Endothelial cell of umbilical vein (primary cell): ENCODE data around the gene WIF1. TPM values are rescaled to one million over a fixed set of nuclear protein-coding genes. Genes with fewer than 3 reads are reported as not detected.

Experiments
- BruUV-seq: library from RNA; stranded (reverse); fragments of 400-500 nt; replicated peaks from 2 replicates; lab custom pipeline; 2021; lab: Mats Ljungman, UMichigan
- CTCF ChIA-PET: fragments of 300-600, 350-600 bp; sonication (Branson Sonifier 250); formaldehyde crosslinking; loops from one replicate; lab custom pipeline; 2021; ENCODE audit warnings: antibody characterized with exemption, inconsistent platforms; lab: Charles Lee
- POLR2A ChIA-PET: fragments of 300-600, 350-600 bp; sonication (Branson Sonifier 250); formaldehyde crosslinking; loops from one replicate; lab custom pipeline; 2021; ENCODE audit warnings: antibody characterized with exemption, inconsistent platforms; lab: Charles Lee
- DNase-seq: peaks from one replicate; pipeline ENCODE4 v3.0.0-alpha.2; 2011; ENCODE audit warnings: low read depth, low spot score
- FAIRE-seq: peaks from 2 replicates; lab custom pipeline; 2011; peaks lifted over from hg19 to GRCh38; lab: Jason Lieb, UNC
- H2AFZ ChIP-seq: 2 replicates; pipeline ENCODE4 v1.6.0; 2012; ENCODE audit warnings: low read depth, low read length, control low read depth, inconsistent platforms
- H3K27ac ChIP-seq: 2 replicates; pipeline ENCODE4 v1.5.1; 2011; ENCODE audit warnings: low read depth, mild to moderate bottlenecking, control low read depth, low read length, moderate library complexity; ENCODE audit not compliant: insufficient read depth
- H3K27me3 ChIP-seq, 2 experiments: 2 replicates each; pipeline versions ENCODE4 v1.6.0 to v1.6.1; 2011; ENCODE audit warnings: low read length in 2 of 2, mixed read lengths in 1 of 2; ENCODE audit not compliant: control insufficient read depth in 2 of 2, insufficient read depth in 2 of 2
- H3K36me3 ChIP-seq, 2 experiments: 2 replicates in 1 of 2; 3 replicates in 1 of 2; pipeline ENCODE4 v1.5.1; 2011; ENCODE audit warnings: low read length in 2 of 2, mild to moderate bottlenecking in 1 of 2, moderate library complexity in 1 of 2; ENCODE audit not compliant: control insufficient read depth in 2 of 2, insufficient read depth in 2 of 2; ENCODE audit errors: extremely low read depth in 1 of 2
- H3K4me1 ChIP-seq: 3 replicates; pipeline ENCODE4 v1.5.1; 2011; ENCODE audit warnings: mild to moderate bottlenecking, low read length; ENCODE audit not compliant: control insufficient read depth, insufficient read depth; ENCODE audit errors: extremely low read depth
- H3K4me2 ChIP-seq: 2 replicates; pipeline ENCODE4 v1.6.1; 2011; ENCODE audit warnings: low read length, control low read depth, mixed read lengths; ENCODE audit not compliant: insufficient read depth
- H3K4me3 ChIP-seq, 3 experiments: fragments of 200-600 bp in 1 of 3; sonication (generic), shearing (Covaris generic) in 1 of 3; replicated peaks in 1 of 3; 2 replicates each; pipeline ENCODE4 v1.5.1; 2011 to 2016; ENCODE audit warnings: control low read depth in 3 of 3, low read length in 3 of 3, mild to moderate bottlenecking in 2 of 3, inconsistent platforms in 1 of 3, low read depth in 1 of 3, moderate library complexity in 1 of 3; ENCODE audit not compliant: insufficient read depth in 1 of 3
- H3K79me2 ChIP-seq: 2 replicates; pipeline ENCODE4 v1.6.0; 2012; ENCODE audit warnings: low read length, inconsistent platforms; ENCODE audit not compliant: control insufficient read depth, insufficient read depth
- H3K9ac ChIP-seq: replicated peaks from 2 replicates; pipeline ENCODE3; 2011; ENCODE audit warnings: low read length, control low read depth; ENCODE audit not compliant: insufficient read depth; ENCODE audit errors: extremely low read depth
- H3K9me1 ChIP-seq: replicated peaks from 3 replicates; pipeline ENCODE4 v1.6.0; 2011; ENCODE audit warnings: mild to moderate bottlenecking, low read length; ENCODE audit not compliant: control insufficient read depth, insufficient read depth; ENCODE audit errors: extremely low read depth
- H3K9me3 ChIP-seq: replicated peaks from 2 replicates; pipeline ENCODE4 v1.5.1; 2012; ENCODE audit warnings: low read length, inconsistent platforms; ENCODE audit not compliant: control insufficient read depth, insufficient read depth
- H4K20me1 ChIP-seq: replicated peaks from 2 replicates; pipeline ENCODE3; 2011; ENCODE audit warnings: mild to moderate bottlenecking, low read length; ENCODE audit not compliant: control insufficient read depth, insufficient read depth; ENCODE audit errors: extremely low read depth
- CTCF ChIP-seq, 2 donors: IDR thresholded peaks; 1 replicate in 1 of 2; 2 replicates in 1 of 2; pipeline ENCODE4 v1.5.1; 2011; ENCODE audit warnings: low read length in 2 of 2, mild to moderate bottlenecking in 2 of 2, moderate library complexity in 2 of 2, control low read depth in 1 of 2, inconsistent platforms in 1 of 2, low read depth in 1 of 2; ENCODE audit not compliant: insufficient read depth in 1 of 2; ENCODE audit errors: extremely low read depth in 1 of 2
- EZH2 ChIP-seq: IDR thresholded peaks from 2 replicates; pipeline ENCODE4 v1.6.1; 2012; ENCODE audit warnings: borderline replicate concordance, low read depth, mild to moderate bottlenecking, moderate library complexity, low read length, inconsistent platforms; ENCODE audit not compliant: severe bottlenecking
- FOS ChIP-seq: IDR thresholded peaks from 2 replicates; pipeline ENCODE4 v1.6.1; 2011; ENCODE audit warnings: mild to moderate bottlenecking, low read length, moderate library complexity, borderline replicate concordance; ENCODE audit not compliant: insufficient read depth
- GATA2 ChIP-seq: IDR thresholded peaks from 2 replicates; pipeline ENCODE4 v1.7.0; 2011; ENCODE audit warnings: low read depth, mild to moderate bottlenecking, moderate library complexity, mixed read lengths, low read length; ENCODE audit not compliant: insufficient read length, insufficient read depth
- JUN ChIP-seq: IDR thresholded peaks from 2 replicates; pipeline ENCODE4 v1.6.1; 2011; ENCODE audit warnings: borderline replicate concordance, low read depth; ENCODE audit not compliant: insufficient read length, insufficient read depth
- MAX ChIP-seq: IDR thresholded peaks from 2 replicates; pipeline ENCODE4 v1.6.1; 2011; ENCODE audit not compliant: insufficient read depth, insufficient read length
- MYC ChIP-seq: IDR thresholded peaks from one replicate; pipeline ENCODE4 v1.6.1; 2011; ENCODE audit warnings: mild to moderate bottlenecking, low read depth, low read length
- POLR2A ChIP-seq: IDR thresholded peaks from 2 replicates; pipeline ENCODE4 v1.6.1; 2012; ENCODE audit warnings: low read depth, mild to moderate bottlenecking, control low read depth, low read length
- POLR2AphosphoS5 ChIP-seq: IDR thresholded peaks from 2 replicates; pipeline ENCODE4 v1.6.1; 2012; ENCODE audit warnings: low read depth, mild to moderate bottlenecking, control low read depth, low read length, moderate library complexity; ENCODE audit not compliant: insufficient read depth
- dilution Hi-C: fragments of 300-500 bp; cut with MboI; formaldehyde crosslinking; loops from one replicate; pipeline ENCODE4 v1.15.0; 2019; ENCODE audit warnings: low sequenced_read_pairs; ENCODE audit not compliant: extremely low pct_ligation_motif_present
- intact Hi-C: fragments of 100-400 bp; cut with micrococcal nuclease; formaldehyde crosslinking; loops from one replicate; pipeline ENCODE4 v1.10.0; 2022
- polyA plus RNA-seq, 4 experiments: library from polyadenylated mRNA; depleted of rRNA in 3 of 4; stranded (reverse) in 3 of 4; unstranded in 1 of 4; fragments of >200 nt; gene quantifications; 2 replicates each; pipeline versions ENCODE4 v1.2.1 to v1.2.3, GENCODE V29; 2011 to 2012; ENCODE audit warnings: missing spikeins in 1 of 4
- total RNA-seq: library from RNA; stranded (reverse); gene quantifications from 2 replicates; pipeline ENCODE4 v1.2.3, GENCODE V29; 2021

Gene WIF1
- total and polyA plus RNA-seq, 2 donors (not counting 3 experiments of a cell fraction or from before 2014, with no cell fraction given): not detected

GRCh38 chr12:65147312-65147905 is 26.3 kb upstream of the WIF1 start:
- H3K27ac ChIP-seq: no peak overlapping the region
- H3K4me2 ChIP-seq: no peak overlapping the region
- H3K36me3 ChIP-seq: no peaks in the 10 kb centered on the region
- POLR2A ChIA-PET: no interaction called here
- dilution Hi-C loops: no loop called here
- no peaks in the 10 kb centered on the region for H3K9me3 ChIP-seq
- no peak for DNase-seq
- intact Hi-C loops: no loop called here
- BruUV-seq: no TSS peak
- H3K4me1 ChIP-seq: no peaks in the 10 kb centered on the region
- no peaks in the 10 kb centered on the region for H3K9me1 ChIP-seq
- CTCF ChIA-PET: interaction anchor here (1.0 to 1.2 kb wide), 2 partner anchors 17 to 85 kb away, joined by 3 read pairs; no protein-coding TSS in a partner anchor
- H4K20me1 ChIP-seq: no peaks in the 10 kb centered on the region
- H3K9ac ChIP-seq: no peak overlapping the region
- TF ChIP-seq GATA2: no peak
- no peak for TF ChIP-seq EZH2
- no peak for TF ChIP-seq MAX
- TF ChIP-seq MYC: no peak
- no peak for TF ChIP-seq POLR2A
- no peak for TF ChIP-seq POLR2AphosphoS5
- TF ChIP-seq FOS: no peak
- no peak for TF ChIP-seq CTCF (IDR thresholded peaks at IDR 0.05; ENCODE audit: extremely low read depth in 1 of 2, insufficient read depth in 1 of 2, low read depth in 1 of 2, low read length in 2 of 2)
- TF ChIP-seq JUN: no peak
- no peak overlapping the region for H3K4me3 ChIP-seq
- H3K79me2 ChIP-seq: no peaks in the 10 kb centered on the region
- no peak overlapping the region for H2AFZ ChIP-seq
- peaks cover 6 to 11% of the 10 kb centered on the region in 2 experiments for H3K27me3 ChIP-seq
- no peak for FAIRE-seq
